Progenitor cell of endocrine pancreas (in vitro differentiated cells): ENCODE data around the gene NAXD. TPM values are rescaled to one million over a fixed set of nuclear protein-coding genes. Genes with fewer than 3 reads are reported as not detected.
"Not testable (repeated sequence)": the region's sequence is repeated elsewhere in the genome, so short reads cannot be mapped to it uniquely, and the experiment has no call there.

Source experiments
- DNase-seq: peaks from one replicate; pipeline ENCODE4 v3.0.0; 2021; ENCODE audit warnings: low spot score; ENCODE audit not compliant: unreplicated experiment
- H3K27ac Mint-ChIP-seq: 2 replicates; pipeline ENCODE4 v1.8.0; 2021; ENCODE audit warnings: mild to moderate bottlenecking, moderate library complexity, mixed read lengths
- H3K27me3 Mint-ChIP-seq: 2 replicates; pipeline ENCODE4 v1.8.0; 2021; ENCODE audit warnings: mixed read lengths
- H3K36me3 Mint-ChIP-seq: 2 replicates; pipeline ENCODE4 v1.8.0; 2022; ENCODE audit warnings: mixed read lengths; ENCODE audit not compliant: insufficient read depth
- H3K4me1 Mint-ChIP-seq: 2 replicates; pipeline ENCODE4 v1.8.0; 2021; ENCODE audit warnings: low read depth, mixed read lengths
- H3K4me3 Mint-ChIP-seq: 2 replicates; pipeline ENCODE4 v1.8.0; 2021; ENCODE audit warnings: low read depth, mild to moderate bottlenecking, moderate library complexity, mixed read lengths
- H3K9me3 Mint-ChIP-seq: 2 replicates; pipeline ENCODE4 v1.8.0; 2021; ENCODE audit warnings: low read depth, mixed read lengths
- long read RNA-seq: library from polyadenylated mRNA; unstranded; transcript quantifications from one replicate; pipeline ENCODE4 v2.0.0, GENCODE V29; 2020
- total RNA-seq: library from RNA; stranded (reverse); gene quantifications from 2 replicates; pipeline ENCODE4 v1.2.1, GENCODE V29; 2021
- TF ChIP-seq, protein P1 (sequence below): fragments of 200-600 bp; sonication (generic); IDR thresholded peaks from one replicate; pipeline ENCODE4 v1.5.0; 2021; ENCODE audit warnings: antibody characterized with exemption, mild to moderate bottlenecking; ENCODE audit not compliant: unreplicated experiment

Gene NAXD
- 32.4 and 34.2 TPM in 2 replicates for total RNA-seq
- long read RNA-seq, transcript NAXD-203 (9 exons, 2,377 nt): major isoform, 5 of 292 reads
- long read RNA-seq, partial matches to known transcripts: 9 of 292 reads
- long read RNA-seq, other reads (novel, unspliced or antisense): 271 of 292 reads

DNA sequence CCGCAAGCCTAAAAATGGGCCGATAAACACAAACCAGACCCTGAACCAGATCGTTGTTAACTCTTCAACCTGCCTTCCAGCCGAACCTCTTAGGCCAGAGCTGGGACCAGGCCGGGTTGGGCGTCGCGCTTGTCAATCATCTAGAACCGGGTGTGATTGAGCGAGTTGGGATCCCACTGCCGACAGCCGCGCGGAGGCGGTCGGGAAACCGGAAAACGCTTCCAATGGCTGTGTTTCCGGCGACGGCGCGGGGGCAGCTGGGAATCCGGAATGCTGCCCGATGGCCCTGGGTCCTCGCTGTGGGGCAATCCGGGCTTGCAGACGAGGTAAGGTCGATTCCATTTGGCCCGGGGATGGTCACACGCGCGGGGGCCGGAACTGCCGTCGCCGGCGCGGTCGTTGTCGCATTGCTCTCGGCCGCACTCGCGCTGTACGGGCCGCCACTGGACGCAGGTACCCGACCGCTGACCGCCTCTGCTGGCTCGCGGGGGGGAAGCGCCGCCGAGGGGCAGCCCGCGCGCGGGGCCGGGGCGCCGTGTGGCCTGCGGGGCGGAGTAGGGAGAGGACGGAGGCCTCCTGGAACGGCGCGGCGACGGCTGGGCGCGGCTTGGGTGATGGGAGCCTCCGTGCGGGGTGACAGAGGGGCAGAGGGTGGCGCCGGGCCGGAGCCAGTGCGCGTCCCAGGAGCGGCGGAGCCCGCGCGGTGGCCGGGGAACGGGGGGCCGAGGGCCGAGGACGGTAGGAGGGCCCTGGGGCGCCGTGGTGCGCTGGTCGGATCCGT lies at the start of gene NAXD:
TSS of gene NAXD (plus strand) at position 224 of the 781 bp plus-strand sequence. CDS start at position 281, 57 bp downstream.
- peaks cover 31% of the 10 kb centered on the region for H3K27me3 Mint-ChIP-seq
- peak within 1 kb of the TSS; percentile 92 for H3K27ac Mint-ChIP-seq
- DNase-seq: peak; percentile 66
- H3K9me3 Mint-ChIP-seq: peaks cover 2% of the 10 kb centered on the region
- peaks cover 23% of the 10 kb centered on the region for H3K4me1 Mint-ChIP-seq
- H3K36me3 Mint-ChIP-seq: peaks cover 1% of the 10 kb centered on the region
- peak within 1 kb of the TSS; percentile 90 for H3K4me3 Mint-ChIP-seq
- TF ChIP-seq, protein P1, sequence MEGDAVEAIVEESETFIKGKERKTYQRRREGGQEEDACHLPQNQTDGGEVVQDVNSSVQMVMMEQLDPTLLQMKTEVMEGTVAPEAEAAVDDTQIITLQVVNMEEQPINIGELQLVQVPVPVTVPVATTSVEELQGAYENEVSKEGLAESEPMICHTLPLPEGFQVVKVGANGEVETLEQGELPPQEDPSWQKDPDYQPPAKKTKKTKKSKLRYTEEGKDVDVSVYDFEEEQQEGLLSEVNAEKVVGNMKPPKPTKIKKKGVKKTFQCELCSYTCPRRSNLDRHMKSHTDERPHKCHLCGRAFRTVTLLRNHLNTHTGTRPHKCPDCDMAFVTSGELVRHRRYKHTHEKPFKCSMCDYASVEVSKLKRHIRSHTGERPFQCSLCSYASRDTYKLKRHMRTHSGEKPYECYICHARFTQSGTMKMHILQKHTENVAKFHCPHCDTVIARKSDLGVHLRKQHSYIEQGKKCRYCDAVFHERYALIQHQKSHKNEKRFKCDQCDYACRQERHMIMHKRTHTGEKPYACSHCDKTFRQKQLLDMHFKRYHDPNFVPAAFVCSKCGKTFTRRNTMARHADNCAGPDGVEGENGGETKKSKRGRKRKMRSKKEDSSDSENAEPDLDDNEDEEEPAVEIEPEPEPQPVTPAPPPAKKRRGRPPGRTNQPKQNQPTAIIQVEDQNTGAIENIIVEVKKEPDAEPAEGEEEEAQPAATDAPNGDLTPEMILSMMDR: no peak

DNA sequence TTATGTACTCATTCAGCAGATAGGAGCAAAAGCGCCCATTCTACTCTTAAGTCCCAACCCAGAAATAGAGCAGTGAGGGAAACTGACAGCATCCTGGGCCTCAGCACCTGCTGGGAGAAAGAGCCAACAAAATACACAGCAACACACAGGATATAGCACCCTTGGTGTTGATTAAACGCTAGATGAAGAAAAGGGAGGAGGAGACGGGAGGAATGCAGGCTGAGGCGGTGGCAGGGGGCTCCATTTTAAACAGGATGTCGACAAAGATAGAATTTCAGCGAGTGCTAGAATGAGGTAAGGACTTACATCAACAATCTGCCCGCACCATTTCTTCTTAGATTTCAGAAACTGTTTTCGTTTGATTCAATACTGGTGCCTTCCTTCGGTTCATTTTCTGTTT lies 49.2 kb upstream of the NAXD start:
- no peaks in the 10 kb centered on the region for H3K36me3 Mint-ChIP-seq
- H3K27me3 Mint-ChIP-seq: peaks cover 38% of the 10 kb centered on the region
- peaks cover 3% of the 10 kb centered on the region for H3K9me3 Mint-ChIP-seq
- H3K27ac Mint-ChIP-seq: no peak overlapping the region
- peaks cover 2% of the 10 kb centered on the region for H3K4me1 Mint-ChIP-seq
- TF ChIP-seq, protein P1: no peak
- DNase-seq: no peak
- H3K4me3 Mint-ChIP-seq: no peak overlapping the region

DNA sequence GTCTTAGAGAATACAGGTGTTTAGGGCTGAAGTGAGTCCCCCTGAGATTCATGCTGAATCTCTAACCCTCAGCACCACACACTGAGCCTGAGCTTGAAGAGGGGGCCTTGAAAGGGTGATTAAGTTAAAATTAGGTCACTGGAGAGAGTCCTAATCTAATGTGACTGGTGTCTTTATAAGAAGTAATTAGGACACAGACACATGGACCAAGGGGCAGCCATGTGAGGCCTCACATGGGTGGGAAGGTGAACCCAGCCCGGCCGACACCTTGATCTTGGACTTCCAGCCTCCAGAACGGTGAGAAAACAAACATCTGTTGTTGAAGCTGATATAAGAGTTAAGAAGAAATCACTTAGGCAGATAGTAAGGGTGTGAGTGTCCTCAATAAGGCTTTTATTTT lies 46.7 kb upstream of the NAXD start:
- Mint-ChIP-seq H3K4me3 (no peak overlapping the region), H3K9me3 (peaks cover 3% of the 10 kb centered on the region), H3K4me1 (no peaks in the 10 kb centered on the region), H3K27me3 (peaks cover 44% of the 10 kb centered on the region), H3K27ac (no peak overlapping the region), H3K36me3 (no peaks in the 10 kb centered on the region)
- no peak for DNase-seq
- TF ChIP-seq, protein P1: no peak

DNA sequence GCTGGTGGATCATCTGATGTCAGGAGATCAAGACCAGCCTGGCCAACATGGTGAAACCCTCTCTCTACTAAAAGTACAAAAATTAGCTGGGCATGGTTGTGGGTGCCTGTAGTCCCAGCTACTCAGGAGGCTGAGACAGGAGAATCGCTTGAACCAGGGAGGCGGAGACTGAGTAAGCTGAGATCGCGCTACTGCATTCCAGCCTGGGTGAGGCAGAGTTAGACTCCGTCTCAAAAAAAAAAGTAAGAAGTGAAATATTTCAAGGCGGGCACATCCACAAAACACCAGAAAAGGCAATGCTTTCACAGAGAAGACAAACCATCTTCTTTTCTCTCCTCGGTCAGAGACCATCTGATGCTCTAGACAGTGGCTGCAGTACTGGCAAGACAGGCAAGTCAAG lies 45.4 kb upstream of the NAXD start:
- H3K27me3 Mint-ChIP-seq: peaks cover 43% of the 10 kb centered on the region
- not testable (repeated sequence) for H3K4me1 Mint-ChIP-seq, DNase-seq, H3K9me3 Mint-ChIP-seq, H3K27ac Mint-ChIP-seq, H3K36me3 Mint-ChIP-seq, H3K4me3 Mint-ChIP-seq

DNA sequence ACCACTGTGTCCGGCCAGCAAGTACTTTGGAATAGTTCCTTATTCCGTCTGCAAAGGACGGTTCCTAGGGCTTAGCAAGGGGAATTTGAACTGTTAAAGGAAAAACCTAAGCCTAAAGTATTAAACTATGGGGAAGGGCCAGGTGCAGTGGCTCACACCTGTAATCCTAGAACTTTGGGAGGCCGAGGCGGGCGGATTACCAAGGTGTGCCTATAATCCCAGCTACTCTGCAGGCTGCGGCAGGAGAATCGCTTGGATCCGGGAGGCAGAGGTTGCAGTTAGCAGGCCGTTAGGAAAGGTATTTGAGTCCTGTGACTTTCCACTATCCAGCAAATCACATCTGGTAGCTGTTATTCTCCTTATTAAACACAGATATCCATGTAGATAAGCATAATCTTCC lies 44.5 kb upstream of the NAXD start:
- TF ChIP-seq, protein P1: no peak
- no peak overlapping the region for H3K27ac Mint-ChIP-seq

More for the DNA sequence above, 44.5 kb upstream of the NAXD start:
- DNase-seq: no peak
- Mint-ChIP-seq H3K4me1 (peaks cover 6% of the 10 kb centered on the region), H3K36me3 (no peaks in the 10 kb centered on the region), H3K4me3 (no peak overlapping the region), H3K27me3 (peaks cover 46% of the 10 kb centered on the region), H3K9me3 (no peaks in the 10 kb centered on the region)
